Spleen (tissue), 11 donors: ENCODE measurements around the gene MYO5B. TPM values are rescaled to one million over a fixed set of nuclear protein-coding genes. Genes with fewer than 3 reads are reported as not detected.
"Not testable (repeated sequence)": the region's sequence is repeated elsewhere in the genome, so short reads cannot be mapped to it uniquely, and the experiment has no call there.

Source experiments
- DNase-seq: peaks from one replicate; pipeline ENCODE4 v3.0.0-alpha.2; 2020
- H3K27ac ChIP-seq, 8 donors: fragments of 200-600 bp; sonication (generic) in 7 of 8; 1 replicate in 4 of 8; 2 replicates in 4 of 8; pipeline versions ENCODE4 v1.5.0 to v1.8.0; 2016 to 2021; ENCODE audit warnings: inconsistent platforms in 4 of 8, mild to moderate bottlenecking in 4 of 8, moderate library complexity in 1 of 8
- H3K27me3 ChIP-seq, 7 donors: fragments of 200-600 bp; sonication (generic) in 6 of 7; replicated peaks in 1 of 7; 1 replicate in 4 of 7; 2 replicates in 3 of 7; pipeline versions ENCODE4 v1.5.0 to v1.8.0; 2016 to 2021; ENCODE audit warnings: inconsistent platforms in 3 of 7, mild to moderate bottlenecking in 1 of 7
- H3K36me3 ChIP-seq, 6 donors: fragments of 200-600 bp; sonication (generic) in 5 of 6; 1 replicate in 4 of 6; 2 replicates in 2 of 6; pipeline versions ENCODE4 v1.5.0 to v1.8.0; 2016 to 2021; ENCODE audit warnings: inconsistent platforms in 2 of 6
- H3K4me1 ChIP-seq, 6 donors: fragments of 200-600 bp; sonication (generic) in 5 of 6; 1 replicate in 3 of 6; 2 replicates in 3 of 6; pipeline versions ENCODE4 v1.5.0 to v1.8.0; 2016 to 2021; ENCODE audit warnings: inconsistent platforms in 3 of 6
- H3K4me3 ChIP-seq, 8 donors: fragments of 200-600 bp; sonication (generic) in 7 of 8; 1 replicate in 4 of 8; 2 replicates in 4 of 8; pipeline versions ENCODE4 v1.5.0 to v1.8.0; 2016 to 2021; ENCODE audit warnings: inconsistent platforms in 4 of 8, mild to moderate bottlenecking in 4 of 8, moderate library complexity in 2 of 8
- H3K9me3 ChIP-seq, 8 donors: fragments of 200-600 bp; sonication (generic) in 7 of 8; 1 replicate in 4 of 8; 2 replicates in 4 of 8; pipeline versions ENCODE4 v1.5.0 to v1.8.0; 2016 to 2021; ENCODE audit warnings: inconsistent platforms in 4 of 8
- POLR2A ChIP-seq, 3 donors: fragments of 450-650 bp; IDR thresholded peaks; one replicate each; pipeline ENCODE4 v1.5.1; 2017; ENCODE audit warnings: antibody characterized with exemption in 3 of 3, mild to moderate bottlenecking in 1 of 3
- POLR2AphosphoS5 ChIP-seq, 3 donors: sonication (generic); formaldehyde crosslinking; IDR thresholded peaks; one replicate each; pipeline ENCODE4 v1.5.1; 2017; ENCODE audit warnings: antibody characterized with exemption in 3 of 3
- WGBS, 5 donors: extraction: QIAGEN DNeasy Blood & Tissue Kit in 3 of 5; methylation state at CpG; one replicate each; pipeline versions ENCODE4 v1.1.5 to v1.1.7; 2013 to 2018; 5-methylcytosine and 5-hydroxymethylcytosine counted together
- intact Hi-C: fragments of 100-400 bp; cut with DNase I; formaldehyde crosslinking; loops from one replicate; pipeline ENCODE4 v1.15.0; 2023; ENCODE audit warnings: low total_unique reads
- polyA plus RNA-seq, 3 donors: library from polyadenylated mRNA; stranded (reverse); fragments of 200-250 nt; gene quantifications; one replicate each; pipeline ENCODE4 v1.2.1, GENCODE V29; 2013
- total RNA-seq, 7 donors: library from RNA; depleted of rRNA in 3 of 7; stranded (reverse); fragments of >200 nt in 3 of 7; fragmentation: NEBNext Ultra II Directional in 4 of 7; extraction: Animal tissue kit (Norgen Biotek cat#: 25700) in 4 of 7; gene quantifications; one replicate each; pipeline versions ENCODE4 v1.1.0 to v1.2.1, GENCODE V29; 2016 to 2021
- TF ChIP-seq, protein P1 (sequence below), 11 experiments: fragments of 200-600 bp in 7 of 11; fragments of 450-650 bp in 4 of 11; sonication (generic) in 4 of 11; IDR thresholded peaks in 8 of 11; conservative IDR thresholded peaks in 3 of 11; 1 replicate in 7 of 11; 2 replicates in 4 of 11; pipeline versions ENCODE4 v1.4.0 to v1.8.0; 2016 to 2021; ENCODE audit warnings: antibody characterized with exemption in 11 of 11, inconsistent platforms in 4 of 11, mild to moderate bottlenecking in 1 of 11
- donor health status: healthy with polysubstance abuse.
- donor health status: DM: no; HTN: no; CAD: no; lungs with moderate emphysema.
- donor health status: DM: no; HTN: no; CAD: no.
- donor health status: Bipolar disorder and iron deficiency.
- donor health status: healthy.
- donor health status: DM: no; HTN: no; CAD: no.
- donor health status: DM: yes; HTN: yes; CAD: no.

MYO5B gene
- total and polyA plus RNA-seq, 10 donors, result 0.74 to 6.0 (median 2.4) TPM

DNA sequence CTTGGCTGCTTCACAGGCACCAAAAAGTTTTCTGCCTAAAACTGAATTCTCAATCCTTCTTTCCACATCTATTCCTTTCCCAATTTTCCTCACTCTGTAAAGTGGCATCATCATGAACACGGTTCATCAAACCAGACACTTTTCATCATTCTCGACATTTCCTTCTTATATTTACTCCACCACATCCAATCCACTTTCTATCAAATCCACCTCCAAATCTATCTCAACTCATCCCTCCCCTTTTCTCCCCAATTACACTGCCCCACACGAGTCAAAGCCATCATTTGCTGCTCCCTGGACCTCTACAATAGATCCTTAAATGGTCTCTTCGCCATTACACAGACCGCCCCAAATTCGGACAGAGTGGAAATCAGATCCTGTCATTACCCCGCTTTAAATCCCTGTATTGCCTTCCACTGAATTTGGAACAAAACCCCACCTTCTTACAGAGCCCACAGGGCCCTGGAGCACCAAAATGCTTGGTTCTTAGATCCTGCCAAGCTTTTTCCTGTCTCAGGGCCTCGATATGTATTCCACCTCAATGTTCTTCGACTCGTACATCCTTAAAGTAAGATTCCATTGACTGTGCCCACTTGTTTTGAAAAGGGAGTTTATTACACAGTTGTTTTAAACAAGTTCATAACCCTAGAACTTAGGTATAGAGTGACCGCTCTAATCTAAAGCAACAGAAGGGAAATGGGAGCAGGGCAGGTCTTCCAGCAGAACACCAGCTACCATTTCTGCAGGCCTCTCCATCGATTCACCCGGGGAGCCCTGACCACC is 382.5 kb downstream of the MYO5B start:
- no peaks in the 10 kb centered on the region for H3K27me3 ChIP-seq
- intact Hi-C loops, result no loop called here
- TF ChIP-seq POLR2AphosphoS5 (IDR thresholded peaks at IDR 0.05) (no peak), POLR2A (IDR thresholded peaks at IDR 0.05) (no peak)
- TF ChIP-seq, protein P1, sequence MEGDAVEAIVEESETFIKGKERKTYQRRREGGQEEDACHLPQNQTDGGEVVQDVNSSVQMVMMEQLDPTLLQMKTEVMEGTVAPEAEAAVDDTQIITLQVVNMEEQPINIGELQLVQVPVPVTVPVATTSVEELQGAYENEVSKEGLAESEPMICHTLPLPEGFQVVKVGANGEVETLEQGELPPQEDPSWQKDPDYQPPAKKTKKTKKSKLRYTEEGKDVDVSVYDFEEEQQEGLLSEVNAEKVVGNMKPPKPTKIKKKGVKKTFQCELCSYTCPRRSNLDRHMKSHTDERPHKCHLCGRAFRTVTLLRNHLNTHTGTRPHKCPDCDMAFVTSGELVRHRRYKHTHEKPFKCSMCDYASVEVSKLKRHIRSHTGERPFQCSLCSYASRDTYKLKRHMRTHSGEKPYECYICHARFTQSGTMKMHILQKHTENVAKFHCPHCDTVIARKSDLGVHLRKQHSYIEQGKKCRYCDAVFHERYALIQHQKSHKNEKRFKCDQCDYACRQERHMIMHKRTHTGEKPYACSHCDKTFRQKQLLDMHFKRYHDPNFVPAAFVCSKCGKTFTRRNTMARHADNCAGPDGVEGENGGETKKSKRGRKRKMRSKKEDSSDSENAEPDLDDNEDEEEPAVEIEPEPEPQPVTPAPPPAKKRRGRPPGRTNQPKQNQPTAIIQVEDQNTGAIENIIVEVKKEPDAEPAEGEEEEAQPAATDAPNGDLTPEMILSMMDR (IDR thresholded peaks at IDR 0.05 in 8 of 11, conservative IDR thresholded peaks at IDR 0.05 in 3 of 11), result no peak
- DNase-seq, result no peak
- WGBS, 5 donors, result 58 to 65% (median 60%) methylated on average over 12 to 13 of the region's 13 CpGs
- H3K4me1 ChIP-seq, result peaks cover 14 to 52% (median 28%) of the 10 kb centered on the region in 6 donors
- H3K9me3 ChIP-seq, result peaks cover 0 to 32% (median 21%) of the 10 kb centered on the region in 8 donors
- H3K27ac ChIP-seq, result peak overlapping the region; percentile 95 to 99 (median 98)
- H3K4me3 ChIP-seq, result peak overlapping the region; percentile 69 to 84 (median 72)
- H3K36me3 ChIP-seq, result peaks cover 0 to 11% (median 0%) of the 10 kb centered on the region in 6 donors

DNA sequence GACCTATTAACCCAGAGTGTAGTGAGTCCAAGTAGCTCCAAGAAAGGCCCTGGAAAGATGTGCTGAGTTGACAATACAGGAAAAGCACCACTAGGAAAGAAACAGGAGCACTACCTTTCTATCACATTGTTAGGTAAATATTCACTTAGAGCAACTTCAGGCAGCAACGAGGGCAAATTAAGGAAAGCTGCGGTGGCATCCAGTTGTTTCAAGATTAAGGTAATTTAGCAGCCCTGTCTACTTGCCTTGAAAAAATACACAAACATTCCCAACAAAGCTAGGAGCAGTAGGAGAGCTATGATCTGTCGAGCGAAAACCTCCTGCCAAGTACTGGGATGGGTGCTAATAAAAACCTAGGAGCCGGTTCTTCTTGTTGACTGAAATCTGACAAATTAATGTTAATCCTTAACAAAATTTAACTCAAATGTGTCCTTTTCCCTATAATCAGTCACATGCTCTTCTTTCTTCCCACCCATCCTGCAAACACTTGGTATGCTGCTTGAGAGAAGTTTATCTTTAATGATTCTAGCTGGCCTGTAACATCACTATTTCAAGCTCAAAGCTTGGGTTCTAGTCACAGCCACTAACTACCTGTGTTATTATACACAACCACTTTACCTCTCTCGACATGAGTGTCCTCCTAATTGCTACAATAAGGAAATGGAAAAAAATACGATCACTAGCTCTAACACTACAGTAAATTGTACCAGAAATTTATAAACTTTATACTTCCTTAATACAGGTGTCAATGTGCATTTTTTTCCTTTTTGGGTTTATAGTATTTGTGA is 383.6 kb downstream of the MYO5B start:
- WGBS, 5 donors, result 77 to 90% (median 85%) methylated on average over 7 of the region's 7 CpGs
- no peak overlapping the region for H3K4me3 ChIP-seq
- DNase-seq, result no peak

DNA sequence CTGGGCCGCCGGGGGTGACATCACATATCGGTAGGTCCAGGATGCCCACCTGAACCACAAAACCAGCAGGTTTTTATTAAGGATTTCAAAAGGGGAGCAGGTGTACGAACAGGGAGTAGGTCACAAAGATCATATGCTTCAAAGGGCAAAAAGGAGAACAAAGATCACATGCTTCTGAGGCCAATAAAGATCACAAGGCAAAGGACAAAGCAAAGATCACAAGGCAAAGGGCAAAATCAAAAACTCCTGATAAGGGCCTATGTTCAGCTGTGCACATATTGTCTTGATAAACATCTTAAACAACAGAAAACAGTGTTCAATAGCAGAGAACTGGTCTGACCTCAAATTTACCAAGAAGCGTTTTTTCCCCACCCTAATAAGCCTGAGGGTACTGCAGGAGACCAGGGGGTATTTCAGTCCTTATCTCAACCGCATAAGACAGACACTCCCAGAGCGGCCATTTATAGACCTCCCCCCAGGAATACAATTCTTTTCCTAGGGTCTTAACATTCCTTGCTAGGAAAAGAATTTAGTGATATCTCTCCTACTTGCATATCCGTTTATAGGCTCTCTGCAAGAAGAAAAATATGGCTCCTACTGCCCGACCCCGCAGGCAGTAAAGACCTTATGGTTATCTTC is 386.3 kb downstream of the MYO5B start:
- H3K36me3 ChIP-seq, result peaks cover 0 to 11% (median 0%) of the 10 kb centered on the region in 6 donors

More for the DNA sequence above, 383.6 kb downstream of the MYO5B start:
- Histone ChIP-seq H3K9me3 (peaks cover 0 to 32% (median 21%) of the 10 kb centered on the region in 8 donors), H3K36me3 (peaks cover 0 to 11% (median 0%) of the 10 kb centered on the region in 6 donors), H3K27me3 (no peaks in the 10 kb centered on the region), H3K4me1 (peaks cover 14 to 48% (median 28%) of the 10 kb centered on the region in 6 donors), H3K27ac (no peak overlapping the region)
- TF ChIP-seq POLR2A (IDR thresholded peaks at IDR 0.05) (no peak), POLR2AphosphoS5 (IDR thresholded peaks at IDR 0.05) (no peak)
- TF ChIP-seq, protein P1 (IDR thresholded peaks at IDR 0.05 in 8 of 11, conservative IDR thresholded peaks at IDR 0.05 in 3 of 11), result no peak
- intact Hi-C loops, result no loop called here

DNA sequence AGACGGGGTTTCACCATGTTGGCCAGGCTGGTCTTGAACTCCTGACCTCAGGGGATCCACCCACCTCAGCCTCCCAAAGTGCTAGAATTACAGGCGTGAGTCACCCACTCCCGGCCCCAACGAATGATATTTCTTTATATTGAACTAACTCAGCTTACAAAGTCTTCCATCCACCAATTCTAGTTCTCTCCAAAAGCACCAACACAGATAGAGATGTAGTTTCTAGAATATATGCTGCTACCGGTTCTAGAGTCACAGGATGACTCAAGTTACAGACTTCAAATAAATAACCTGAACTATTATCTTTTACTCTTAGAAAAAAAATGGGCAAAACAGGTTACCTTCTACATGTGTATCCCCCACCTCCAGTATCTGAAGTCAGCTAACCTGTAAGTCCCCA is 390.9 kb downstream of the MYO5B start:
- Histone ChIP-seq H3K4me3 (no peak overlapping the region), H3K4me1 (no peaks in the 10 kb centered on the region), H3K36me3 (peaks cover 0 to 36% (median 6%) of the 10 kb centered on the region in 6 donors), H3K27ac (no peak overlapping the region), H3K27me3 (no peaks in the 10 kb centered on the region), H3K9me3 (peaks cover 0 to 16% (median 12%) of the 10 kb centered on the region in 8 donors)
- WGBS, 5 donors, result 85 to 97% (median 92%) methylated on average over 5 of the region's 5 CpGs
- intact Hi-C loops, result no loop called here
- no peak for DNase-seq
- TF ChIP-seq, protein P1 (IDR thresholded peaks at IDR 0.05 in 8 of 11, conservative IDR thresholded peaks at IDR 0.05 in 3 of 11), result no peak
- no peak for TF ChIP-seq POLR2A (IDR thresholded peaks at IDR 0.05)
- no peak for TF ChIP-seq POLR2AphosphoS5 (IDR thresholded peaks at IDR 0.05)

More for the DNA sequence above, 386.3 kb downstream of the MYO5B start:
- H3K27me3 ChIP-seq, H3K27ac ChIP-seq, intact Hi-C loops, H3K4me3 ChIP-seq, DNase-seq: not testable (repeated sequence)
- WGBS, 5 donors, result 92 to 98% (median 96%) methylated on average over 10 of the region's 10 CpGs
- Histone ChIP-seq H3K9me3 (peaks cover 0 to 32% (median 21%) of the 10 kb centered on the region in 8 donors), H3K4me1 (peaks cover 11 to 25% (median 22%) of the 10 kb centered on the region in 6 donors)
